ENCODE measurements around the gene RAD52. TPM values are rescaled to one million over a fixed set of nuclear protein-coding genes. Genes with fewer than 3 reads are reported as not detected.
A peak's percentile ranks its signal among the peaks of the same experiment; 100 is the strongest.

Gene RAD52
- polyA plus RNA-seq, 1 donor from 2014 or later: 25.5 TPM

DNA sequence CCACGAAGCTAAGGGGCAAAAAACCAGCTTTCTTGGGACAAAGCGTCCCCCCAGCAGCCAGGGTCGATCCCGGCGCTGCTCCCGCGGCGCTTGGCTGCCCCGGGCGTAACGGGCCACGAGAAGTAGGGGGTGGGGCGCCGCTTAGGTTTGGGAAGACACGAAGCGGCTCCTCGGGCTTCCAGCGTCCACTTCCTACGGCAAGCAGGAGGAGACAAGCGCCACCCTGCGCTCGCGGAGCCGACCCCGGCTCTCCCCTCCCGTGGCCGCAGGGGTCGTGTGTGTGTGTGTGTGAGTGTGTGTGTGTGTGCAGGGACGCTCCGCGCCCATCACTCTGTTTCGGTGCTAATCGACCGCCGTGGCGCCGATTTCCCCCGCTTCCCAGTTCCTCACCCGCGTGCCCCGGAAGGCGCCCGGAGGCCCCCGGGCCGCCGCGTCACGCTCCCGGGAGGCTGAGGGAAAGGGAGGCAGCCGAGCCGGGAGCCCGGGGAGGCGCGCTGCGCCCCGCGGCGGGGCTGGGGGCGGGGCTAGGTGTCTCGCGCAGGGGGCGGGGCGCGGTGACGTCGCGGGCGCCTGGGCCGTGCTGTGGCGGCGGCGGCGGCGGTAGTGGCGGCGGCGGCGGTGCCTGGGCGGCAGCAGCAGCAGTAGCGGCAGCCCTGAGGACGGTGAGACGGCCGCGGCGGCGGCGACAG, 41.3 kb upstream of the RAD52 start, which contains the start of gene ERC1:
Gene ERC1, plus strand, starts transcription at position 563 of the 689 bp plus-strand sequence. CDS start 36,681 bp downstream, outside the sequence.
- Histone ChIP-seq H3K9me2 (ENCODE audit: insufficient read depth, low read length) (no peaks in the 10 kb centered on the region), H3F3A (ENCODE audit: insufficient read depth, low read length, poor library complexity, severe bottlenecking) (no peaks in the 10 kb centered on the region), H3K4me3 (ENCODE audit: low read length) (peak within 1 kb of the TSS; percentile 75), H3K4me2 (ENCODE audit: low read length) (peak within 1 kb of the TSS; percentile 93), H3K79me2 (replicated peaks; ENCODE audit: insufficient read depth, low read length) (peaks cover 45% of the 10 kb centered on the region), H3K9me3 (ENCODE audit: low read length) (no peaks in the 10 kb centered on the region), H3K36me3 (ENCODE audit: insufficient read depth, low read length) (no peaks in the 10 kb centered on the region), H3K27ac (ENCODE audit: low read length) (peak within 1 kb of the TSS; percentile 95), H3K27me3 (ENCODE audit: insufficient read depth, low read depth, low read length) (no peaks in the 10 kb centered on the region), H4K20me1 (ENCODE audit: insufficient read depth) (no peaks in the 10 kb centered on the region), H3K9ac (ENCODE audit: low read length) (peak within 1 kb of the TSS; percentile 93), H2AFZ (ENCODE audit: low read depth, low read length) (peak within 1 kb of the TSS; percentile 86)
- TF ChIP-seq EZH2 (IDR thresholded peaks at IDR 0.05; ENCODE audit: borderline replicate concordance, insufficient read depth, low read length, poor library complexity, severe bottlenecking) (no peak), POLR2AphosphoS5 (IDR thresholded peaks at IDR 0.05) (peak; percentile 83), RAD21 (conservative IDR thresholded peaks at IDR 0.05) (no peak), MXI1 (conservative IDR thresholded peaks at IDR 0.05; ENCODE audit: poor library complexity, severe bottlenecking) (peak; percentile 69), TAF1 (IDR thresholded peaks at IDR 0.05; ENCODE audit: low read depth) (peak; percentile 85), SMC3 (conservative IDR thresholded peaks at IDR 0.05; ENCODE audit: poor library complexity) (peak; percentile 47), EP300 (conservative IDR thresholded peaks at IDR 0.05; ENCODE audit: poor library complexity, severe bottlenecking) (peak; percentile 67)
- TF ChIP-seq, protein P1, sequence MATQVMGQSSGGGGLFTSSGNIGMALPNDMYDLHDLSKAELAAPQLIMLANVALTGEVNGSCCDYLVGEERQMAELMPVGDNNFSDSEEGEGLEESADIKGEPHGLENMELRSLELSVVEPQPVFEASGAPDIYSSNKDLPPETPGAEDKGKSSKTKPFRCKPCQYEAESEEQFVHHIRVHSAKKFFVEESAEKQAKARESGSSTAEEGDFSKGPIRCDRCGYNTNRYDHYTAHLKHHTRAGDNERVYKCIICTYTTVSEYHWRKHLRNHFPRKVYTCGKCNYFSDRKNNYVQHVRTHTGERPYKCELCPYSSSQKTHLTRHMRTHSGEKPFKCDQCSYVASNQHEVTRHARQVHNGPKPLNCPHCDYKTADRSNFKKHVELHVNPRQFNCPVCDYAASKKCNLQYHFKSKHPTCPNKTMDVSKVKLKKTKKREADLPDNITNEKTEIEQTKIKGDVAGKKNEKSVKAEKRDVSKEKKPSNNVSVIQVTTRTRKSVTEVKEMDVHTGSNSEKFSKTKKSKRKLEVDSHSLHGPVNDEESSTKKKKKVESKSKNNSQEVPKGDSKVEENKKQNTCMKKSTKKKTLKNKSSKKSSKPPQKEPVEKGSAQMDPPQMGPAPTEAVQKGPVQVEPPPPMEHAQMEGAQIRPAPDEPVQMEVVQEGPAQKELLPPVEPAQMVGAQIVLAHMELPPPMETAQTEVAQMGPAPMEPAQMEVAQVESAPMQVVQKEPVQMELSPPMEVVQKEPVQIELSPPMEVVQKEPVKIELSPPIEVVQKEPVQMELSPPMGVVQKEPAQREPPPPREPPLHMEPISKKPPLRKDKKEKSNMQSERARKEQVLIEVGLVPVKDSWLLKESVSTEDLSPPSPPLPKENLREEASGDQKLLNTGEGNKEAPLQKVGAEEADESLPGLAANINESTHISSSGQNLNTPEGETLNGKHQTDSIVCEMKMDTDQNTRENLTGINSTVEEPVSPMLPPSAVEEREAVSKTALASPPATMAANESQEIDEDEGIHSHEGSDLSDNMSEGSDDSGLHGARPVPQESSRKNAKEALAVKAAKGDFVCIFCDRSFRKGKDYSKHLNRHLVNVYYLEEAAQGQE (IDR thresholded peaks at IDR 0.05; ENCODE audit: borderline replicate concordance): peak; percentile 70
- TF ChIP-seq, protein P2, sequence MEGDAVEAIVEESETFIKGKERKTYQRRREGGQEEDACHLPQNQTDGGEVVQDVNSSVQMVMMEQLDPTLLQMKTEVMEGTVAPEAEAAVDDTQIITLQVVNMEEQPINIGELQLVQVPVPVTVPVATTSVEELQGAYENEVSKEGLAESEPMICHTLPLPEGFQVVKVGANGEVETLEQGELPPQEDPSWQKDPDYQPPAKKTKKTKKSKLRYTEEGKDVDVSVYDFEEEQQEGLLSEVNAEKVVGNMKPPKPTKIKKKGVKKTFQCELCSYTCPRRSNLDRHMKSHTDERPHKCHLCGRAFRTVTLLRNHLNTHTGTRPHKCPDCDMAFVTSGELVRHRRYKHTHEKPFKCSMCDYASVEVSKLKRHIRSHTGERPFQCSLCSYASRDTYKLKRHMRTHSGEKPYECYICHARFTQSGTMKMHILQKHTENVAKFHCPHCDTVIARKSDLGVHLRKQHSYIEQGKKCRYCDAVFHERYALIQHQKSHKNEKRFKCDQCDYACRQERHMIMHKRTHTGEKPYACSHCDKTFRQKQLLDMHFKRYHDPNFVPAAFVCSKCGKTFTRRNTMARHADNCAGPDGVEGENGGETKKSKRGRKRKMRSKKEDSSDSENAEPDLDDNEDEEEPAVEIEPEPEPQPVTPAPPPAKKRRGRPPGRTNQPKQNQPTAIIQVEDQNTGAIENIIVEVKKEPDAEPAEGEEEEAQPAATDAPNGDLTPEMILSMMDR (IDR thresholded peaks at IDR 0.05; ENCODE audit: poor library complexity, severe bottlenecking): peak; percentile 46

DNA sequence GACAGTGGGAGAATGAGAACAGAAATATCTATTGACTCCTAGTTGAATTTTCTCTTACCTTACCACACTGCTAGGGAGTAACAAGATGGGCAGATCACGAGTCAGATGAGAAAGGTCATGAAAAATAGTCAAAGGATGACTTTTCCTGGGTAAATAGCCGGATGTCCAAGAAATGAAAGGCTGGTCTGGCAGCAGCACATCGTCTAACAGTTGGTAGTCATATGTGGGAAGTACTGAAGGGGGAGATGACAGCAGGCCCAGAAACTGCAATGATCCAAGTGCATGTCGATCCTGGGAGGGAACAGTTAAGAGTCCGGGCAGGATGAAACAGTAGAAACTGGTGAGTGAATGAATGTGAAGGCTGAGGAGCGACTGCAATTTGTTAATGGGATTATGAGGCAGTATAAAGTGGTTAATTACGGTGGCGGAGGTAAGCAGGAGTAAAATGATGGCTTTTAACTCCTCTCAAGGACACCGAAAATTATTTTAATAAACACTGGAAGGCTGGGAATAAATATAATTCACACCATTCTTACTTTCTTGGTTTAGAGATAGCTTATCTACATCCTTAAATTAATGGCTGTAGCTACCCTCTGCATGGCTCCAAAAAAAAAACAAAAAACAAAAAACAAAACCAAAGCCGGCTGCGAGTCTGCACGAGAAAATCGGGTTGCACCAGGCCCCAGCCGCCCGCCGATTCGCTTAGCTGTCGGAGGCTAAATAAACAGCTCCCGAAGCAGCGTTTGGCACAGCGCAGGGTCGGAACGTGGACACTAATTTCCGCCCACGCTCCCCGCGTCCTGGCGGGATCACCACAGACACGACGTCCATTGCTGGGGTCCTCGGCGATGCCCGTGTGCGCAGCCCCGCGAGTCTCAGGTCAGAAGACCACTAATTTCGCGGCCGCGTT, 40.5 kb upstream of the RAD52 start:
- Histone ChIP-seq H3K9me3 (ENCODE audit: low read length) (no peaks in the 10 kb centered on the region), H3K36me3 (ENCODE audit: insufficient read depth, low read length) (no peaks in the 10 kb centered on the region)

More for the DNA sequence above, 40.5 kb upstream of the RAD52 start:
- Histone ChIP-seq H3K79me2 (replicated peaks; ENCODE audit: insufficient read depth, low read length) (peaks cover 40% of the 10 kb centered on the region), H3F3A (ENCODE audit: insufficient read depth, low read length, poor library complexity, severe bottlenecking) (no peaks in the 10 kb centered on the region), H3K9me2 (ENCODE audit: insufficient read depth, low read length) (no peaks in the 10 kb centered on the region), H3K4me3 (ENCODE audit: low read length) (peak overlapping the region; percentile 75), H3K9ac (ENCODE audit: low read length) (peak overlapping the region; percentile 93), H3K27me3 (ENCODE audit: insufficient read depth, low read depth, low read length) (no peaks in the 10 kb centered on the region), H3K4me2 (ENCODE audit: low read length) (peak overlapping the region; percentile 93), H4K20me1 (ENCODE audit: insufficient read depth) (no peaks in the 10 kb centered on the region), H2AFZ (ENCODE audit: low read depth, low read length) (peak overlapping the region; percentile 86), H3K27ac (ENCODE audit: low read length) (peak overlapping the region; percentile 95)
- TF ChIP-seq, protein P2 (IDR thresholded peaks at IDR 0.05; ENCODE audit: poor library complexity, severe bottlenecking): no peak
- TF ChIP-seq RAD21 (conservative IDR thresholded peaks at IDR 0.05) (peak; percentile 20), MXI1 (conservative IDR thresholded peaks at IDR 0.05; ENCODE audit: poor library complexity, severe bottlenecking) (peak; percentile 66)

All from neural cell (in vitro differentiated cells).